ENCODE results near the gene ARHGEF37. TPM values are rescaled to one million over a fixed set of nuclear protein-coding genes. Genes with fewer than 3 reads are reported as not detected.

Gene ARHGEF37
- total RNA-seq, 3 donors from 2014 or later, result 5.3 to 54.4 (median 29.2) TPM

DNA sequence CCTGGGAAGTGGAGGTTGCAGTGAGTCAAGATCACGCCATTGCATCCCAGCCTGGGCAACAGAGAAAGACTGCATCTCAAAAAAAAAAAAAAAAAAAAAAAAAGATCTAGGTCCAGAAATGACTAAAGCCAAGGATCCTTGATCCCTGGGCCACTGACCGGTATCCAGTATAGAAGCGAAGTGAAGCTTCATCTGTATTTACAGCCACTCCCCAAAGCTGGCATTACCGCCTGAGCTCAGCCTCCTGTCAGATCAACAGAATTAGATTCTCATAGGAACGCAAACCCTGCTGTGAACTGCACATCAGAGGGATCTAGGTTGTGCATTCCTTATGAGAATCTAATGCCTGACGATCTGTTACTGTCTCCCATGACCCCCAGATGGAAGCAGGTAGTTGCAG lies 39.4 kb upstream of the ARHGEF37 start:
- no peak for DNase-seq (ENCODE audit: low spot score in 2 of 2)
- Histone ChIP-seq H3K4me1 (peaks cover 0 to 27% of the 10 kb centered on the region in 2 donors), H3K4me3 (no peak overlapping the region), H3K27me3 (no peaks in the 10 kb centered on the region), H3K27ac (no peak overlapping the region), H3K36me3 (no peaks in the 10 kb centered on the region), H3K9me3 (no peaks in the 10 kb centered on the region)
- TF ChIP-seq, protein P1, sequence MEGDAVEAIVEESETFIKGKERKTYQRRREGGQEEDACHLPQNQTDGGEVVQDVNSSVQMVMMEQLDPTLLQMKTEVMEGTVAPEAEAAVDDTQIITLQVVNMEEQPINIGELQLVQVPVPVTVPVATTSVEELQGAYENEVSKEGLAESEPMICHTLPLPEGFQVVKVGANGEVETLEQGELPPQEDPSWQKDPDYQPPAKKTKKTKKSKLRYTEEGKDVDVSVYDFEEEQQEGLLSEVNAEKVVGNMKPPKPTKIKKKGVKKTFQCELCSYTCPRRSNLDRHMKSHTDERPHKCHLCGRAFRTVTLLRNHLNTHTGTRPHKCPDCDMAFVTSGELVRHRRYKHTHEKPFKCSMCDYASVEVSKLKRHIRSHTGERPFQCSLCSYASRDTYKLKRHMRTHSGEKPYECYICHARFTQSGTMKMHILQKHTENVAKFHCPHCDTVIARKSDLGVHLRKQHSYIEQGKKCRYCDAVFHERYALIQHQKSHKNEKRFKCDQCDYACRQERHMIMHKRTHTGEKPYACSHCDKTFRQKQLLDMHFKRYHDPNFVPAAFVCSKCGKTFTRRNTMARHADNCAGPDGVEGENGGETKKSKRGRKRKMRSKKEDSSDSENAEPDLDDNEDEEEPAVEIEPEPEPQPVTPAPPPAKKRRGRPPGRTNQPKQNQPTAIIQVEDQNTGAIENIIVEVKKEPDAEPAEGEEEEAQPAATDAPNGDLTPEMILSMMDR (IDR thresholded peaks at IDR 0.05), result no peak
- TF ChIP-seq POLR2AphosphoS5 (IDR thresholded peaks at IDR 0.05) (no peak), POLR2A (IDR thresholded peaks at IDR 0.05) (no peak)
- intact Hi-C loops (cut with DNase I; ENCODE audit: low total_unique reads), result no loop called here

DNA sequence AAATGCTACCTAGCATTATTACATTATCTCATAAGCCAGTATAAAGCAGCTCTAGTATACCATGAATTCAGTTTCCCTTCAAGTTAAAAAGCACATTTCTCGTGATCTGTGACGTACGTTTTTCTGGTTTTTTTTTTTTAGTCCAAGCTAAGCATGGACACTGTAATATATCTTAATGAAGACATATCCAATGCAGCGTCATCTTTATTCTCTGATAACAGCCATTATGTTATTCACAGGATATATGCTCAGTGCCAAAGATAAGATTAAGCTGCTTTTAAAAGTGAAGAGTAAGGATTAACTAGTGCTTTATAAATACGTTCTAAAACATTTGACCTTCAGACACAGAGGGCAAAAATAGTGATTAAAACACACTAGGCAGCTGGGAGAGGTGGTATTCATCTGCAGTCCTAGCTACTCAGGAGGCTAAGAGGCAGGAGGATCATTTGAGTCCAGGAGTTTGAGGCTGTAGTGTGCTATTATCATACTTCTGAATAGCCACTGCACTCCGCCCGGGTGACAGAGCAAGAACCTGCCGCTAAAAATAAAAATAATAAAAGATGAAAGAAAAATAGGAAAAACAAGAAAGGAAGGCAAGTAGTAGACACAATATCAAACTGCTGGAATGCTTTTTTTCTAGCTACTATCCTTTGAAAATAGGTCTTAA lies 37.8 kb upstream of the ARHGEF37 start:
- Histone ChIP-seq H3K4me1 (peaks cover 0 to 27% of the 10 kb centered on the region in 2 donors), H3K4me3 (peak overlapping the region in 1 of 3 donors; percentile 30), H3K27me3 (no peaks in the 10 kb centered on the region), H3K9me3 (no peaks in the 10 kb centered on the region), H3K36me3 (no peaks in the 10 kb centered on the region), H3K27ac (peak overlapping the region in 1 of 2 donors; percentile 40)
- TF ChIP-seq POLR2A (IDR thresholded peaks at IDR 0.05) (no peak), POLR2AphosphoS5 (IDR thresholded peaks at IDR 0.05) (no peak)
- TF ChIP-seq, protein P1 (IDR thresholded peaks at IDR 0.05), result no peak
- intact Hi-C loops (cut with DNase I; ENCODE audit: low total_unique reads), result no loop called here
- DNase-seq (ENCODE audit: low spot score in 2 of 2), result no peak

DNA sequence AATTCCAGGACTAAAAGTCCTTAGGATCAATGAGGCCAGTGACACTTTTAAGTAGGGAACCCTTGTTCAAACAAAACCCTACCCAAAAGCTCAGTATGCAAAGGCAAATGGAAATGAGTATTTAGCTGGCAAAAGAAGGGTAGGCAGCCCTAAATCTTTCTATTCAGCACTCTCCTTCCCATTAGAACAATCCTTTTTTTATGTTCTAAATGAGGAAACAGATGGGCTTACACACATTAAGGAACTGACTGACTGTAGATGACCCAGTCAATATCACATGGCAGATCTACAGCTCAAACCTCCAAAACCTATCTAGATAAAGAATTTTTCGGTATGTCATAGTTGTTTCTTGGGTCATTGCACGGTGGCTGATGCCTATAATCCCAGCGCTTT lies 37.3 kb upstream of the ARHGEF37 start:
- no peaks in the 10 kb centered on the region for H3K27me3 ChIP-seq
- H3K27ac ChIP-seq, result peak overlapping the region in 1 of 2 donors; percentile 40
- H3K4me3 ChIP-seq, result peak overlapping the region in 1 of 3 donors; percentile 30
- TF ChIP-seq POLR2A (IDR thresholded peaks at IDR 0.05) (no peak), POLR2AphosphoS5 (IDR thresholded peaks at IDR 0.05) (no peak)
- TF ChIP-seq, protein P1 (IDR thresholded peaks at IDR 0.05), result no peak
- no peak for DNase-seq (ENCODE audit: low spot score in 2 of 2)
- H3K4me1 ChIP-seq, result peaks cover 0 to 24% of the 10 kb centered on the region in 2 donors
- H3K36me3 ChIP-seq, result no peaks in the 10 kb centered on the region
- no peaks in the 10 kb centered on the region for H3K9me3 ChIP-seq
- intact Hi-C loops (cut with DNase I; ENCODE audit: low total_unique reads), result no loop called here

DNA sequence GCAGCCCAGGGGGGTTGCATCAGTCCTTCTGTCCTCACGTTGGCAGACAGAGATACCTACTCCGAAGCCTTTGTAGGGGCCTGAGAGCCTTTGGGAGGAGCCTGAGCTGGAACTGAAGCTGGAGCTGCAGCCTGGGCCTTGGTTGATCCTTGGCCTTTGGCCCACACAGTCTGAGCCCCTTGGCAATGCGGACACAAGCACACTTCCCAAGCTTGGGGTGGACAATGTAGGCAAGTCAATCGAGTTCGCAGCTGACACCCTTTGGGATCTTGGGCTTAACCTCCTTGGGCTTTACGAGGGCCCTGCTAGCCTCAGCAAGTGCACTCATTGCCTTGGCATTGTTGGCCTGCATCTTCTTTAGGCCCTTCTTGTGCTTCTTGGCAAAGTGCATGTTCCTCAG lies 36.0 kb upstream of the ARHGEF37 start:
- Histone ChIP-seq H3K4me1 (peaks cover 0 to 16% of the 10 kb centered on the region in 2 donors), H3K36me3 (no peaks in the 10 kb centered on the region), H3K9me3 (no peaks in the 10 kb centered on the region), H3K27ac (peak overlapping the region; percentile 5 to 46), H3K27me3 (no peaks in the 10 kb centered on the region), H3K4me3 (peak overlapping the region in 1 of 3 donors; percentile 13)
- DNase-seq (ENCODE audit: low spot score in 2 of 2), result no peak
- TF ChIP-seq, protein P1 (IDR thresholded peaks at IDR 0.05), result no peak
- peak in 1 of 3 donors; percentile 17 for TF ChIP-seq POLR2AphosphoS5 (IDR thresholded peaks at IDR 0.05)
- intact Hi-C loops (cut with DNase I; ENCODE audit: low total_unique reads), result no loop called here

DNA sequence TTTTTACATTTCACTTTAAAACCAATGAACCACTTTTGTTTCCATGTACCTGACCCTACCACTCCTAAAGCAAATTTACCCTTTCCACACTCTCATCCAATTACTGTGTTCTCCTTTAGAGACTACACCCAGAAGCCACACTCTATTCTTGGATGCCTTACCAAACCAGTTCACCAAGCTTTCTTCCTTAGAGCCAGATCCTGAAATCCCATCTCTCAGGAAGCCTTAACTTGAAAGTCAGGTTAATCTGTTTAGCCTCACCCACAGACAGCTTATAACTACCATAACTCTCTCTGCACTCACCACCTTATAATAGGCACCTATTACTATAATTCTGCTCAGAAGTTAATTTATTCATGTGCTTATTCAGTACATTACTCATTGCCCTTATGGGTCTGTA lies 34.3 kb upstream of the ARHGEF37 start:
- TF ChIP-seq POLR2AphosphoS5 (IDR thresholded peaks at IDR 0.05) (peak in 1 of 3 donors; percentile 35), POLR2A (IDR thresholded peaks at IDR 0.05) (no peak)
- Histone ChIP-seq H3K9me3 (no peaks in the 10 kb centered on the region), H3K27ac (peak overlapping the region; percentile 97 to 99), H3K4me3 (peak overlapping the region in 2 of 3 donors; percentile 14 to 37), H3K27me3 (no peaks in the 10 kb centered on the region), H3K4me1 (peaks cover 0 to 15% of the 10 kb centered on the region in 2 donors), H3K36me3 (no peaks in the 10 kb centered on the region)
- DNase-seq (ENCODE audit: low spot score in 2 of 2), result no peak
- intact Hi-C loops (cut with DNase I; ENCODE audit: low total_unique reads), result no loop called here

All from breast epithelium (tissue), 4 donors.